Thyroid gland (tissue), 4 donors: ENCODE results near the gene RSAD2.

ENCODE experiments used
- POLR2A ChIP-seq, 2 donors: fragments of 450-650 bp; IDR thresholded peaks; one replicate each; pipeline ENCODE4 v1.6.1; 2017; ENCODE audit warnings: antibody characterized with exemption in 2 of 2, mild to moderate bottlenecking in 2 of 2, moderate library complexity in 1 of 2
- TF ChIP-seq, protein P1 (sequence below), 6 experiments: fragments of 200-600 bp in 3 of 6; fragments of 450-650 bp in 3 of 6; sonication (generic) in 3 of 6; IDR thresholded peaks; one replicate each; pipeline ENCODE4 v1.5.1; 2016 to 2019; ENCODE audit warnings: antibody characterized with exemption in 6 of 6, mild to moderate bottlenecking in 2 of 6, inconsistent platforms in 1 of 6, moderate library complexity in 1 of 6

DNA sequence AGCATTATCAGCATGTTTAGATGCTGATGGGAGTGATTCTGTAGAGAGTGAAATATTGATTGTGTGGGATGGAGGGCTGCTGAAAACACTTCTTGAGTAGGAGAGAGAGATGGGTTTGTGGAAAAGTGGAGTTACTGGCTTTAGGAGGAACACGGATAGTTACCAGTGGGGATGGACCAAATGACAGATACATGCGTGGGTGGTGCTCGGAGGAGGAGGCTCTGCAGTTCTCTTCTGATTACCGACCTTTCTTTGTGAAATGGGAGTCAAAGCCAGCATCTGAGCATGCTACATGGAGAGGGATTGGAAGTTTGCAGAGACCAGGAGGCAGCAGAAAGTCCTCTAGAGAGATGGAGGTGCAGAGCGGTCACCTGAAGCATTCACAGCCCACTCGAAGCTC lies 65.9 kb downstream of the RSAD2 start:
- TF ChIP-seq, protein P1, sequence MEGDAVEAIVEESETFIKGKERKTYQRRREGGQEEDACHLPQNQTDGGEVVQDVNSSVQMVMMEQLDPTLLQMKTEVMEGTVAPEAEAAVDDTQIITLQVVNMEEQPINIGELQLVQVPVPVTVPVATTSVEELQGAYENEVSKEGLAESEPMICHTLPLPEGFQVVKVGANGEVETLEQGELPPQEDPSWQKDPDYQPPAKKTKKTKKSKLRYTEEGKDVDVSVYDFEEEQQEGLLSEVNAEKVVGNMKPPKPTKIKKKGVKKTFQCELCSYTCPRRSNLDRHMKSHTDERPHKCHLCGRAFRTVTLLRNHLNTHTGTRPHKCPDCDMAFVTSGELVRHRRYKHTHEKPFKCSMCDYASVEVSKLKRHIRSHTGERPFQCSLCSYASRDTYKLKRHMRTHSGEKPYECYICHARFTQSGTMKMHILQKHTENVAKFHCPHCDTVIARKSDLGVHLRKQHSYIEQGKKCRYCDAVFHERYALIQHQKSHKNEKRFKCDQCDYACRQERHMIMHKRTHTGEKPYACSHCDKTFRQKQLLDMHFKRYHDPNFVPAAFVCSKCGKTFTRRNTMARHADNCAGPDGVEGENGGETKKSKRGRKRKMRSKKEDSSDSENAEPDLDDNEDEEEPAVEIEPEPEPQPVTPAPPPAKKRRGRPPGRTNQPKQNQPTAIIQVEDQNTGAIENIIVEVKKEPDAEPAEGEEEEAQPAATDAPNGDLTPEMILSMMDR (IDR thresholded peaks at IDR 0.05), result no peak
- TF ChIP-seq POLR2A (IDR thresholded peaks at IDR 0.05), result no peak
